ENCODE data around the gene RAD54L2.
"Not testable (repeated sequence)": the region's sequence is repeated elsewhere in the genome, so short reads cannot be mapped to it uniquely, and the experiment has no call there.

The RAD54L2 gene

DNA sequence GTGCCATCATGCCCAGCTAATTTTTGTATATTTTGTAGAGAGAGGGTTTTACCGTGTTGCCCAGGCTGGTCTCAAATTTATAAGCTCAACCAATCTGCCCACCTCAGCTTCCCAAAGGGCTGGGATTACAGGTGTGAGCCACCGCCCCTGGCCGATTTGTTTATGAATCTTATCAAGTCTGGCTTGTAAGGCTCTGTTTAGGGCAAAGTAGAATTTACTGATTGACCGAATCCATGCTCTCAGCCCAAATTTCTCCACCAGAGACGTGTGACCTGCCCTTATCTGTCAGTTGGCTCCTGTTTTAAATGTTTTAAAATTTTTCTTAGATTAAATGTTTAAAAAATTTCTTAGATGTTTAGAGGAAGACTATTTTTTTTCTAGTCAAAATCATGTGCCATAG lies 19.5 kb downstream of the RAD54L2 start:
- no peak for ATAC-seq (ENCODE audit: low read depth)
- H3K9me3 ChIP-seq (ENCODE audit: severe bottlenecking) = no peaks in the 10 kb centered on the region

DNA sequence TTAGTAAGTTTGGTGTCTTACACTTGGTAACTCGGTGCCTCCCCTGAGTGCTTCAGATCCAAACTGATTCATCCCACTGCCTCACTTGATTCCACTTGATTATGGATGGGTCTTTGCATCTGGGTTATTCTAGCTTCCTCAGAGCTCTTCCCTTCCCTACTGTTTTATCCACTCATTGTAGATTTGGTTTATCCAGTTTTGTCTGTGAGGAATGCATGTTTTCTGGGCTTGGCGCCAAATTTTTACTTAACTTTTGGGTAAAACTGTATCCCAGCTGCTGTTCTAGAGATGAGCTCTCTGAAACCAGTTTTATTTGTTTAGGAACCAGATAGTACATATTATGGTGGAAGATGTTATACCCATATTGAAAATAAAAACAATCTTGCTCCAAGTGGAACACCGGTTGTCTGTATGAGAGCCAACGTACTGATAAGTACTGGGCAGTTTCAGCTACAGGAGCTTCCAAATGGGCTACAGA lies 20.9 kb downstream of the RAD54L2 start:
- H3K4me3 ChIP-seq (ENCODE audit: severe bottlenecking) = no peak overlapping the region
- H3K27me3 ChIP-seq (ENCODE audit: insufficient read depth, poor library complexity, severe bottlenecking) = no peaks in the 10 kb centered on the region
- DNase-seq (ENCODE audit: low spot score) = no peak
- H3K4me1 ChIP-seq (ENCODE audit: insufficient read depth, poor library complexity, severe bottlenecking) = no peaks in the 10 kb centered on the region
- no peak for ATAC-seq (ENCODE audit: low read depth)
- H3K27ac ChIP-seq (ENCODE audit: poor library complexity, severe bottlenecking) = no peak overlapping the region
- TF ChIP-seq, protein P1, sequence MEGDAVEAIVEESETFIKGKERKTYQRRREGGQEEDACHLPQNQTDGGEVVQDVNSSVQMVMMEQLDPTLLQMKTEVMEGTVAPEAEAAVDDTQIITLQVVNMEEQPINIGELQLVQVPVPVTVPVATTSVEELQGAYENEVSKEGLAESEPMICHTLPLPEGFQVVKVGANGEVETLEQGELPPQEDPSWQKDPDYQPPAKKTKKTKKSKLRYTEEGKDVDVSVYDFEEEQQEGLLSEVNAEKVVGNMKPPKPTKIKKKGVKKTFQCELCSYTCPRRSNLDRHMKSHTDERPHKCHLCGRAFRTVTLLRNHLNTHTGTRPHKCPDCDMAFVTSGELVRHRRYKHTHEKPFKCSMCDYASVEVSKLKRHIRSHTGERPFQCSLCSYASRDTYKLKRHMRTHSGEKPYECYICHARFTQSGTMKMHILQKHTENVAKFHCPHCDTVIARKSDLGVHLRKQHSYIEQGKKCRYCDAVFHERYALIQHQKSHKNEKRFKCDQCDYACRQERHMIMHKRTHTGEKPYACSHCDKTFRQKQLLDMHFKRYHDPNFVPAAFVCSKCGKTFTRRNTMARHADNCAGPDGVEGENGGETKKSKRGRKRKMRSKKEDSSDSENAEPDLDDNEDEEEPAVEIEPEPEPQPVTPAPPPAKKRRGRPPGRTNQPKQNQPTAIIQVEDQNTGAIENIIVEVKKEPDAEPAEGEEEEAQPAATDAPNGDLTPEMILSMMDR (IDR thresholded peaks at IDR 0.05; ENCODE audit: poor library complexity, severe bottlenecking) = no peak
- peaks cover 7% of the 10 kb centered on the region; the same call in 1 of the 2 replicates for H3K36me3 ChIP-seq (ENCODE audit: low read depth)
- no peaks in the 10 kb centered on the region for H3K9me3 ChIP-seq (ENCODE audit: severe bottlenecking)

More for the DNA sequence above, 19.5 kb downstream of the RAD54L2 start:
- Histone ChIP-seq H3K36me3 (ENCODE audit: low read depth) (0 out of 2 replicates have a peak, but pooled peaks cover 15% of the 10 kb centered on the region), H3K27me3 (ENCODE audit: insufficient read depth, poor library complexity, severe bottlenecking) (no peaks in the 10 kb centered on the region), H3K4me1 (ENCODE audit: insufficient read depth, poor library complexity, severe bottlenecking) (no peaks in the 10 kb centered on the region), H3K27ac (ENCODE audit: poor library complexity, severe bottlenecking) (no peak overlapping the region), H3K4me3 (ENCODE audit: severe bottlenecking) (no peak overlapping the region)
- TF ChIP-seq, protein P1 (IDR thresholded peaks at IDR 0.05; ENCODE audit: poor library complexity, severe bottlenecking) = no peak
- no peak for DNase-seq (ENCODE audit: low spot score)

DNA sequence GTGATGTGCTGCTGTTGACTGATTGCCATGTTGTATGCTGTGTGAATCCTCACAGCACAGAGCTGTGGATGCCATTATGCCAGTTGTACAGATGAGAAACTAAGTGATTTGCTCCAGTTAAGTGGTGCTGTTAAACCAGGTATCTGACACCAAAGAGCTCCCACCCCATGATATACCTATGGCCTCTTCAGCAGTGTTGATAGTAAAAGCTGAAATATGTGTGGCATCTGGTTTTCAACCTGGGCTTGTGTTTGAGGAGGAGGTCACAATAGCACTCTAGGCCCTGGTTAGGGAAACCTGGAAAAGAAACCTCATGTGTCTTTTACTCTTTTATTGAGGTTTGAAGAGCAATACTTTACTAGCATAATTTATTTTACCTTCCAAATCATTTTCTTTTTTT lies 21.4 kb downstream of the RAD54L2 start:
- DNase-seq (ENCODE audit: low spot score) = no peak
- Histone ChIP-seq H3K27ac (ENCODE audit: poor library complexity, severe bottlenecking) (no peak overlapping the region), H3K4me3 (ENCODE audit: severe bottlenecking) (no peak overlapping the region), H3K27me3 (ENCODE audit: insufficient read depth, poor library complexity, severe bottlenecking) (no peaks in the 10 kb centered on the region), H3K9me3 (ENCODE audit: severe bottlenecking) (no peaks in the 10 kb centered on the region), H3K4me1 (ENCODE audit: insufficient read depth, poor library complexity, severe bottlenecking) (no peaks in the 10 kb centered on the region), H3K36me3 (ENCODE audit: low read depth) (peaks cover 4% of the 10 kb centered on the region; the same call in 1 of the 2 replicates)
- ATAC-seq (ENCODE audit: low read depth) = no peak
- TF ChIP-seq, protein P1 (IDR thresholded peaks at IDR 0.05; ENCODE audit: poor library complexity, severe bottlenecking) = no peak

DNA sequence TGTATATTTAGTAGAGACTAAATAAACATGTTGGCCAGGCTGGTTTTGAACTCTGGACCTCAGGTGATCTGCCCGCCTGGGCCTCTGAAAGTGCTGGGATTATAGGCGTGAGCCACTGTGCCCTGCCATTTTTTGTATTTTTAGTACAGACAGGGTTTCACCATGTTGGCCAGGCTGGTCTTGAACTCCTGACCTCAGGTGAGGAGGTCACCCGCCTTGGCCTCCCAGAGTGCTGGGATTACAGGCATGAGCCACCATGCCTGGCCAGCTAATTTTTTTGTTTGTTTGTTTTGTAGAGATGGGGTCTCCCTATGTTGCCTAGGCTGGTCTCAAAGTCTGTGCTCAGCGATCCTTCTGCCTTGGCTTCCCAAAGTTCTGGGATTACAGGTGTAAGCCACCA lies 23.9 kb downstream of the RAD54L2 start:
- H3K27ac ChIP-seq (ENCODE audit: poor library complexity, severe bottlenecking); H3K27me3 ChIP-seq (ENCODE audit: insufficient read depth, poor library complexity, severe bottlenecking); H3K4me1 ChIP-seq (ENCODE audit: insufficient read depth, poor library complexity, severe bottlenecking); H3K36me3 ChIP-seq (ENCODE audit: low read depth); ATAC-seq (ENCODE audit: low read depth); DNase-seq (ENCODE audit: low spot score); H3K4me3 ChIP-seq (ENCODE audit: severe bottlenecking); H3K9me3 ChIP-seq (ENCODE audit: severe bottlenecking): not testable (repeated sequence)

DNA sequence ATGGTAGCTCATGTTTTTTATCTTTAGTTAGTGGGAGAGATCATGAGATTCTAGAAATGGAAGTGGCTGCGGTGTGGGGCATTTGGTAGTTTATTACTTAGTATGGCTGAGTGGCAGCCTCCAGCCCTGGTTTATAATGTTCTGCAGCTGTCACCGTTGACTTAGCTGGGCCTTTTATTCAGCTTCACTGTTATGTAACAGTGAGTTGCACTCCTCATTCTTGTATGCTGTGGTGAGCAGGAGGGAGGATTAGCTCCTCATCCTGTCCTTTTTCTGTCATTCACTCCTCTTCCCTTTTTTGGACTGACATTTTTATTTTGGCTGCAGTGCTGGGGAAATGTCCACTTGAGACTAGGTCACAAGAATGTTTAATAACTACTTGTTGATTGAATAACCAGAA lies 29.5 kb downstream of the RAD54L2 start:
- no peaks in the 10 kb centered on the region for H3K4me1 ChIP-seq (ENCODE audit: insufficient read depth, poor library complexity, severe bottlenecking)
- no peak overlapping the region for H3K4me3 ChIP-seq (ENCODE audit: severe bottlenecking)
- TF ChIP-seq, protein P1 (IDR thresholded peaks at IDR 0.05; ENCODE audit: poor library complexity, severe bottlenecking) = no peak
- DNase-seq (ENCODE audit: low spot score) = no peak
- H3K9me3 ChIP-seq (ENCODE audit: severe bottlenecking) = no peaks in the 10 kb centered on the region
- no peak overlapping the region for H3K27ac ChIP-seq (ENCODE audit: poor library complexity, severe bottlenecking)
- H3K27me3 ChIP-seq (ENCODE audit: insufficient read depth, poor library complexity, severe bottlenecking) = no peaks in the 10 kb centered on the region
- no peak for ATAC-seq (ENCODE audit: low read depth)
- H3K36me3 ChIP-seq (ENCODE audit: low read depth) = peaks cover 2% of the 10 kb centered on the region
